ENCODE measurements around the gene NEK10. TPM values are rescaled to one million over a fixed set of nuclear protein-coding genes. Genes with fewer than 3 reads are reported as not detected.

Gene NEK10
- total RNA-seq, 4 donors from 2014 or later: 0.29 to 12.4 (median 0.61) TPM

DNA sequence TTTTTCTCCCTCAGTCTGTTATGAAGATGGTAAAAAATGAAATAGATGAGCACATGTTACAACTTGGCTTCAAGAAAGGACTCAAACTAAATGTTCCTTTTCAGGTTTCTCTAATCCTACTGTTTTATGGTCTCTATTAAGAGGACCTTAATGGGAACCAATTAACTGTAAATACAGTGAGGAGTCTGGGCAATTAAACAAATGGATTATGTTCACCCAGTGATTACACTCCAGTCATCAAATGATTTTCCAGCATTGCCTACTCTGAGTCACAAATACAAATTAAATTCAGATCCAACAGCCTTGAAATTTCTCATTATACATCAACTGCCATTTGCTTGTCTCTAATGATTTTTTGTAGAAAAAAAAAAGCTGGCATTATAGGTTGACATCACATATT lies 129.2 kb downstream of the NEK10 start:
- no peak for TF ChIP-seq POLR2A (IDR thresholded peaks at IDR 0.05)
- TF ChIP-seq, protein P1, sequence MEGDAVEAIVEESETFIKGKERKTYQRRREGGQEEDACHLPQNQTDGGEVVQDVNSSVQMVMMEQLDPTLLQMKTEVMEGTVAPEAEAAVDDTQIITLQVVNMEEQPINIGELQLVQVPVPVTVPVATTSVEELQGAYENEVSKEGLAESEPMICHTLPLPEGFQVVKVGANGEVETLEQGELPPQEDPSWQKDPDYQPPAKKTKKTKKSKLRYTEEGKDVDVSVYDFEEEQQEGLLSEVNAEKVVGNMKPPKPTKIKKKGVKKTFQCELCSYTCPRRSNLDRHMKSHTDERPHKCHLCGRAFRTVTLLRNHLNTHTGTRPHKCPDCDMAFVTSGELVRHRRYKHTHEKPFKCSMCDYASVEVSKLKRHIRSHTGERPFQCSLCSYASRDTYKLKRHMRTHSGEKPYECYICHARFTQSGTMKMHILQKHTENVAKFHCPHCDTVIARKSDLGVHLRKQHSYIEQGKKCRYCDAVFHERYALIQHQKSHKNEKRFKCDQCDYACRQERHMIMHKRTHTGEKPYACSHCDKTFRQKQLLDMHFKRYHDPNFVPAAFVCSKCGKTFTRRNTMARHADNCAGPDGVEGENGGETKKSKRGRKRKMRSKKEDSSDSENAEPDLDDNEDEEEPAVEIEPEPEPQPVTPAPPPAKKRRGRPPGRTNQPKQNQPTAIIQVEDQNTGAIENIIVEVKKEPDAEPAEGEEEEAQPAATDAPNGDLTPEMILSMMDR (IDR thresholded peaks at IDR 0.05): no peak
- no peaks in the 10 kb centered on the region for H3K27me3 ChIP-seq

DNA sequence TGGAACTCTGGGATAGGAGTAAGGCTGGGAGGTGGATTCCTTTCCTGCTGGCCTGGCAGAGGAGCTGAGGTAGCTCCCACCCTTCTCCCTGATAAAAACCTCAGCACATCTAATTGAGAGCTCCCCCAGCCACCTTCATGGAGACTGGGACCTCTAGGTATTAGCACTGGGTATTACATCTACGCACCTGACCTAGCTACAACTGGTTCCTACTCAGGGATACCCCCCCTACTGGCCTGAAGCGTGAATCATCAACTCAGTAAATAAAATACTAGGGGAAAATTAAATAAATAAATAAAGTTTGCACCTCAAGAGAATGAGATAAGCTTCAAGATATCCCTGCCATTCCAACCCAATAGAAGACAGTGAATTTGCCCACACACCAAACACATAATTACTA lies 140.4 kb downstream of the NEK10 start:
- intact Hi-C loops (cut with DNase I): no loop called here
- Histone ChIP-seq H3K9me3 (peaks cover 0 to 9% (median 5%) of the 10 kb centered on the region in 3 donors), H3K4me3 (no peak overlapping the region), H3K4me1 (no peaks in the 10 kb centered on the region), H3K36me3 (no peaks in the 10 kb centered on the region), H3K27ac (no peak overlapping the region), H3K27me3 (no peaks in the 10 kb centered on the region)
- no peak for TF ChIP-seq POLR2A (IDR thresholded peaks at IDR 0.05)
- TF ChIP-seq, protein P1 (IDR thresholded peaks at IDR 0.05): no peak
- DNase-seq: no peak
- WGBS, 2 donors: 51 to 61% methylated on average over 2 of the region's 2 CpGs

More for the DNA sequence above, 129.2 kb downstream of the NEK10 start:
- no peak for DNase-seq
- peaks cover 0 to 31% (median 11%) of the 10 kb centered on the region in 3 donors for H3K9me3 ChIP-seq
- intact Hi-C loops (cut with DNase I): no loop called here
- no peaks in the 10 kb centered on the region for H3K36me3 ChIP-seq
- H3K4me1 ChIP-seq: no peaks in the 10 kb centered on the region
- no peak overlapping the region for H3K27ac ChIP-seq
- no peak overlapping the region for H3K4me3 ChIP-seq

DNA sequence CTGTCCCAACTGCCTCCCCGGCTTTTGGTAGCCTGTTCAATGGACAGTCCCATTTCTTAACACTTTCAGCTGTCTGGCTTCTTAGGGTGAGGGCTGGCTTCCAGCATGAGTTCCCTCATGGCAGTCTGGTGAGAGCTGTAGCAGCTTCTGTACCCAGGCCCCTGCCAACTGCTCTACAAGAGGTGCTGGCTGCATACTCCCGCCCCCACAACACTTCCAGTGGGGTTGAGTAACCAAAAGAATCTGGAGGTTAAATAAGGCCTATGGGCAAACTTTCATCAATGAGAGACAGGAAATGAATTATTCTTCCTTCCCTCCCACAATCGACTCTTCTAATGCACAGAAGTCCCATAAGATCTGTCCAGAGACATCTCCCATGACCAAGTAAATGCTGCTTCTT lies 145.0 kb downstream of the NEK10 start:
- Histone ChIP-seq H3K4me1 (peaks cover 0 to 2% (median 0%) of the 10 kb centered on the region in 3 donors), H3K36me3 (no peaks in the 10 kb centered on the region), H3K27me3 (no peaks in the 10 kb centered on the region), H3K9me3 (no peaks in the 10 kb centered on the region), H3K27ac (no peak overlapping the region), H3K4me3 (no peak overlapping the region)
- 72% methylated on average over 3 of the region's 3 CpGs for WGBS, 2 donors
- no peak for DNase-seq
- intact Hi-C loops (cut with DNase I): no loop called here
- no peak for TF ChIP-seq POLR2A (IDR thresholded peaks at IDR 0.05)
- TF ChIP-seq, protein P1 (IDR thresholded peaks at IDR 0.05): no peak

DNA sequence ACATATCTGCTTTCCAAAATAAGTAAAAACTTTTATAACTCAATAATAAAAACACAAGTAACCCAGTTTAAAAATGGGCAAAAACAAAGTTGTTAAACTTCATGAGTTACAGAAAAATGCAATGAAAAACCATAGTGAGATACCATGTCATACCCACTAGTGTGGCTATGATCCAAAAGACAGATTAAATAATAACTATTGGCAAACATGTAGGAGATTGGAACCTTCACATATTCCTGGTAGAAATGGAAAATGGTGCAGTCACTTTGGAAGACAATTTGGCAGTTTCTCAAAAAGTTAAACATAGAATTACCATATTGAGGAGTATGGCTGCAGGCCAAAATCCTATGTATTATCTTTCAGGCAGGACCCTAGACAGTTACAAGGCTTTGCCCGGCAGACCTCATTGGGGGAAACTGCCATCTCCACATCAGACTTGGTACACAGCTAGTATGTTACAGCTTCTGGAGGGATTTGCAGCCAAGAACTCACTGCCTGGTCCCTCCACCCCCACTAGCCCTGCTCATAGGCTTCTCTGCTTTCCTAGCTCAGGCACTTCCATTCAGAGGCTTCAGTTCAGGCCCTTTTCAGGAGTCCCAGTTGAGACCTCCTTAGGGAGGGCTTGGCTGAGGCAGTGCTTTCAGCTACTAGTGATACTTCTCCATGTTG lies 147.8 kb downstream of the NEK10 start:
- 90 to 100% methylated on average over 1 of the region's 1 CpG for WGBS, 2 donors
- no peaks in the 10 kb centered on the region for H3K27me3 ChIP-seq
- H3K4me3 ChIP-seq: no peak overlapping the region
- no peak for DNase-seq
- TF ChIP-seq POLR2A (IDR thresholded peaks at IDR 0.05): no peak
- TF ChIP-seq, protein P1 (IDR thresholded peaks at IDR 0.05): no peak
- H3K27ac ChIP-seq: no peak overlapping the region
- no peaks in the 10 kb centered on the region for H3K36me3 ChIP-seq
- intact Hi-C loops (cut with DNase I): no loop called here
- H3K9me3 ChIP-seq: no peaks in the 10 kb centered on the region
- peaks cover 0 to 4% (median 0%) of the 10 kb centered on the region in 3 donors for H3K4me1 ChIP-seq

DNA sequence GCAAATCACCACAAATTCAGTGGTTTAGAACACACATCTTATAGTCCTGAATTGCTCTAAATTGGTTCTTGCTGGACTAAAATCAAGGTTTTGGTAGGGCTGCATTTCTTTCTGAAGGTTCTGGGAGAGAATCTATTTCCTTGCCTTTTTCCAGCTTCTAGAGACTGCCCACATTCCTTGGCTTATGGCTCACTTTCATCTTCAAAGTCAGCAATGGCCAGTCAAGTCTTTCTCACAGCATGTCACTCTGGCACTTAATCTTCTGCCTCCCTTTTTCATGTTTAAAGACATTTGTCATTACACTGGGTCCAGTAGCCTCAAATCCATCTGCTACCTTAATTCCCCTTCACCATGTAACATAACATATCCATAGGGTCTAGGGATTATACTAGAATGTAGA lies 149.0 kb downstream of the NEK10 start:
- intact Hi-C loops (cut with DNase I): no loop called here

More for the DNA sequence above, 149.0 kb downstream of the NEK10 start:
- Histone ChIP-seq H3K4me3 (no peak overlapping the region), H3K27ac (no peak overlapping the region), H3K27me3 (no peaks in the 10 kb centered on the region), H3K36me3 (no peaks in the 10 kb centered on the region), H3K9me3 (no peaks in the 10 kb centered on the region), H3K4me1 (peaks cover 0 to 4% (median 0%) of the 10 kb centered on the region in 3 donors)
- no peak for DNase-seq
- TF ChIP-seq POLR2A (IDR thresholded peaks at IDR 0.05): no peak
- TF ChIP-seq, protein P1 (IDR thresholded peaks at IDR 0.05): no peak
